ENCODE measurements around the gene STAB1. TPM values are rescaled to one million over a fixed set of nuclear protein-coding genes. Genes with fewer than 3 reads are reported as not detected.

STAB1 gene
- total RNA-seq, 1 donor from 2014 or later = 0.46 TPM

GRCh38 chr3:52456169-52456799 lies 38.9 kb upstream of the STAB1 start:
- no peak for TF ChIP-seq CTCF (IDR thresholded peaks at IDR 0.05; ENCODE audit: unreplicated experiment)
- peaks cover 29% of the 10 kb centered on the region for H3K4me1 Mint-ChIP-seq (ENCODE audit: low read depth)
- H3K27ac Mint-ChIP-seq = peak overlapping the region; percentile 91
- H3K27me3 Mint-ChIP-seq = no peaks in the 10 kb centered on the region
- H3K36me3 Mint-ChIP-seq (ENCODE audit: insufficient read depth) = peaks cover 11% of the 10 kb centered on the region
- H3K4me3 Mint-ChIP-seq (ENCODE audit: low read depth) = peak overlapping the region; percentile 96
- H3K9me3 Mint-ChIP-seq (ENCODE audit: low read depth) = no peaks in the 10 kb centered on the region
- no peak for DNase-seq (ENCODE audit: low spot score, unreplicated experiment)

GRCh38 chr3:52456800-52457183 lies 38.3 kb upstream of the STAB1 start:
- Mint-ChIP-seq H3K4me1 (ENCODE audit: low read depth) (peaks cover 29% of the 10 kb centered on the region), H3K9me3 (ENCODE audit: low read depth) (no peaks in the 10 kb centered on the region), H3K27ac (peak overlapping the region; percentile 91), H3K36me3 (ENCODE audit: insufficient read depth) (peaks cover 11% of the 10 kb centered on the region), H3K27me3 (no peaks in the 10 kb centered on the region), H3K4me3 (ENCODE audit: low read depth) (peak overlapping the region; percentile 96)
- TF ChIP-seq CTCF (IDR thresholded peaks at IDR 0.05; ENCODE audit: unreplicated experiment) = no peak
- DNase-seq (ENCODE audit: low spot score, unreplicated experiment) = no peak

GRCh38 chr3:52458031-52458760 lies 36.9 kb upstream of the STAB1 start:
- no peak overlapping the region for H3K27ac Mint-ChIP-seq
- no peak for DNase-seq (ENCODE audit: low spot score, unreplicated experiment)
- peaks cover 29% of the 10 kb centered on the region for H3K4me1 Mint-ChIP-seq (ENCODE audit: low read depth)
- H3K9me3 Mint-ChIP-seq (ENCODE audit: low read depth) = no peaks in the 10 kb centered on the region
- no peaks in the 10 kb centered on the region for H3K27me3 Mint-ChIP-seq
- no peak for TF ChIP-seq CTCF (IDR thresholded peaks at IDR 0.05; ENCODE audit: unreplicated experiment)
- no peak overlapping the region for H3K4me3 Mint-ChIP-seq (ENCODE audit: low read depth)
- peaks cover 14% of the 10 kb centered on the region for H3K36me3 Mint-ChIP-seq (ENCODE audit: insufficient read depth)

GRCh38 chr3:52458770-52459545 lies 36.2 kb upstream of the STAB1 start:
- DNase-seq (ENCODE audit: low spot score, unreplicated experiment) = no peak
- H3K36me3 Mint-ChIP-seq (ENCODE audit: insufficient read depth) = peaks cover 16% of the 10 kb centered on the region
- H3K4me1 Mint-ChIP-seq (ENCODE audit: low read depth) = peaks cover 24% of the 10 kb centered on the region
- H3K9me3 Mint-ChIP-seq (ENCODE audit: low read depth) = no peaks in the 10 kb centered on the region
- no peak for TF ChIP-seq CTCF (IDR thresholded peaks at IDR 0.05; ENCODE audit: unreplicated experiment)
- no peak overlapping the region for H3K27ac Mint-ChIP-seq
- no peaks in the 10 kb centered on the region for H3K27me3 Mint-ChIP-seq
- no peak overlapping the region for H3K4me3 Mint-ChIP-seq (ENCODE audit: low read depth)

- DNase-seq (ENCODE audit: low spot score, unreplicated experiment) = no peak
- H3K4me3 Mint-ChIP-seq (ENCODE audit: low read depth) = no peak overlapping the region
- H3K27ac Mint-ChIP-seq = no peak overlapping the region
- peaks cover 9% of the 10 kb centered on the region for H3K4me1 Mint-ChIP-seq (ENCODE audit: low read depth)
- H3K27me3 Mint-ChIP-seq = no peaks in the 10 kb centered on the region
- no peaks in the 10 kb centered on the region for H3K9me3 Mint-ChIP-seq (ENCODE audit: low read depth)
- H3K36me3 Mint-ChIP-seq (ENCODE audit: insufficient read depth) = peaks cover 20% of the 10 kb centered on the region
- TF ChIP-seq CTCF (IDR thresholded peaks at IDR 0.05; ENCODE audit: unreplicated experiment) = no peak
Observed at GRCh38 chr3:52461874-52462273, 33.3 kb upstream of the STAB1 start.
